Spleen (tissue), 11 donors: ENCODE results near the gene TMTC2. TPM values are rescaled to one million over a fixed set of nuclear protein-coding genes. Genes with fewer than 3 reads are reported as not detected.

Experiments
- DNase-seq: peaks from one replicate; pipeline ENCODE4 v3.0.0-alpha.2; 2020
- H3K27ac ChIP-seq, 8 donors: fragments of 200-600 bp; sonication (generic) in 7 of 8; 1 replicate in 4 of 8; 2 replicates in 4 of 8; pipeline versions ENCODE4 v1.5.0 to v1.8.0; 2016 to 2021; ENCODE audit warnings: inconsistent platforms in 4 of 8, mild to moderate bottlenecking in 4 of 8, moderate library complexity in 1 of 8
- H3K27me3 ChIP-seq, 7 donors: fragments of 200-600 bp; sonication (generic) in 6 of 7; replicated peaks in 1 of 7; 1 replicate in 4 of 7; 2 replicates in 3 of 7; pipeline versions ENCODE4 v1.5.0 to v1.8.0; 2016 to 2021; ENCODE audit warnings: inconsistent platforms in 3 of 7, mild to moderate bottlenecking in 1 of 7
- H3K36me3 ChIP-seq, 6 donors: fragments of 200-600 bp; sonication (generic) in 5 of 6; 1 replicate in 4 of 6; 2 replicates in 2 of 6; pipeline versions ENCODE4 v1.5.0 to v1.8.0; 2016 to 2021; ENCODE audit warnings: inconsistent platforms in 2 of 6
- H3K4me1 ChIP-seq, 6 donors: fragments of 200-600 bp; sonication (generic) in 5 of 6; 1 replicate in 3 of 6; 2 replicates in 3 of 6; pipeline versions ENCODE4 v1.5.0 to v1.8.0; 2016 to 2021; ENCODE audit warnings: inconsistent platforms in 3 of 6
- H3K4me3 ChIP-seq, 8 donors: fragments of 200-600 bp; sonication (generic) in 7 of 8; 1 replicate in 4 of 8; 2 replicates in 4 of 8; pipeline versions ENCODE4 v1.5.0 to v1.8.0; 2016 to 2021; ENCODE audit warnings: inconsistent platforms in 4 of 8, mild to moderate bottlenecking in 4 of 8, moderate library complexity in 2 of 8
- H3K9me3 ChIP-seq, 8 donors: fragments of 200-600 bp; sonication (generic) in 7 of 8; 1 replicate in 4 of 8; 2 replicates in 4 of 8; pipeline versions ENCODE4 v1.5.0 to v1.8.0; 2016 to 2021; ENCODE audit warnings: inconsistent platforms in 4 of 8
- CTCF ChIP-seq, 11 experiments: fragments of 200-600 bp in 7 of 11; fragments of 450-650 bp in 4 of 11; sonication (generic) in 4 of 11; IDR thresholded peaks in 8 of 11; conservative IDR thresholded peaks in 3 of 11; 1 replicate in 7 of 11; 2 replicates in 4 of 11; pipeline versions ENCODE4 v1.4.0 to v1.8.0; 2016 to 2021; ENCODE audit warnings: antibody characterized with exemption in 11 of 11, inconsistent platforms in 4 of 11, mild to moderate bottlenecking in 1 of 11
- POLR2A ChIP-seq, 3 donors: fragments of 450-650 bp; IDR thresholded peaks; one replicate each; pipeline ENCODE4 v1.5.1; 2017; ENCODE audit warnings: antibody characterized with exemption in 3 of 3, mild to moderate bottlenecking in 1 of 3
- POLR2AphosphoS5 ChIP-seq, 3 donors: sonication (generic); formaldehyde crosslinking; IDR thresholded peaks; one replicate each; pipeline ENCODE4 v1.5.1; 2017; ENCODE audit warnings: antibody characterized with exemption in 3 of 3
- WGBS, 5 donors: extraction: QIAGEN DNeasy Blood & Tissue Kit in 3 of 5; methylation state at CpG; one replicate each; pipeline versions ENCODE4 v1.1.5 to v1.1.7; 2013 to 2018; 5-methylcytosine and 5-hydroxymethylcytosine counted together
- intact Hi-C: fragments of 100-400 bp; cut with DNase I; formaldehyde crosslinking; loops from one replicate; pipeline ENCODE4 v1.15.0; 2023; ENCODE audit warnings: low total_unique reads
- polyA plus RNA-seq, 3 donors: library from polyadenylated mRNA; stranded (reverse); fragments of 200-250 nt; gene quantifications; one replicate each; pipeline ENCODE4 v1.2.1, GENCODE V29; 2013
- total RNA-seq, 7 donors: library from RNA; depleted of rRNA in 3 of 7; stranded (reverse); fragments of >200 nt in 3 of 7; fragmentation: NEBNext Ultra II Directional in 4 of 7; extraction: Animal tissue kit (Norgen Biotek cat#: 25700) in 4 of 7; gene quantifications; one replicate each; pipeline versions ENCODE4 v1.1.0 to v1.2.1, GENCODE V29; 2016 to 2021
- donor health status: healthy with polysubstance abuse.
- donor health status: DM: no; HTN: no; CAD: no; lungs with moderate emphysema.
- donor health status: DM: no; HTN: no; CAD: no.
- donor health status: Bipolar disorder and iron deficiency.
- donor health status: healthy.
- donor health status: DM: no; HTN: no; CAD: no.
- donor health status: DM: yes; HTN: yes; CAD: no.

Gene TMTC2
- total and polyA plus RNA-seq, 10 donors = 0.74 to 8.5 (median 4.0) TPM

DNA sequence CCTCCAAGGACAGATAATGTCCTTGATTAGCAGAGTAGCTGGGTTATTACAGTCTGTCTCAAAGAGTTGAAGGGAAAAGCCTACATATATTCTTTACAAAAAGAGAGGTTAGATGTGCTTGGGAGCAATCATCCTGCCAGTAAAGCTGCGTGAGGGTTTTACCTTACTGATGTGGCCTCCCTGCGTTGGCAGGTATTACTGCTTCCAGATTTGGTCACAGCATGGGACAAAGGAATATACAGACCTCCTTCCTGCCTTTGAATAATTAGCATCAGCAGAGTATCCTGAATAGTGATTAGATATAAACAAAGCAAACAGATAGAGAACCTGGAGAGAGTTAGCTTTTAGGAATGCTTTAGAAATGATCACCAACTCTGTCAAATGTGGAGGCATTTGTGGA is 69.6 kb downstream of the TMTC2 start:
- Histone ChIP-seq H3K9me3 (no peaks in the 10 kb centered on the region), H3K27ac (no peak overlapping the region), H3K27me3 (no peaks in the 10 kb centered on the region), H3K36me3 (no peaks in the 10 kb centered on the region), H3K4me1 (no peaks in the 10 kb centered on the region), H3K4me3 (no peak overlapping the region)
- no peak for DNase-seq
- intact Hi-C loops = no loop called here
- 75 to 88% (median 84%) methylated on average over 2 of the region's 2 CpGs for WGBS, 5 donors
- TF ChIP-seq POLR2AphosphoS5 (IDR thresholded peaks at IDR 0.05) (no peak), CTCF (IDR thresholded peaks at IDR 0.05 in 8 of 11, conservative IDR thresholded peaks at IDR 0.05 in 3 of 11) (no peak), POLR2A (IDR thresholded peaks at IDR 0.05) (no peak)

- Histone ChIP-seq H3K36me3 (no peaks in the 10 kb centered on the region), H3K9me3 (no peaks in the 10 kb centered on the region), H3K4me3 (no peak overlapping the region), H3K4me1 (no peaks in the 10 kb centered on the region), H3K27me3 (no peaks in the 10 kb centered on the region), H3K27ac (no peak overlapping the region)
- TF ChIP-seq POLR2AphosphoS5 (IDR thresholded peaks at IDR 0.05) (no peak), CTCF (IDR thresholded peaks at IDR 0.05 in 8 of 11, conservative IDR thresholded peaks at IDR 0.05 in 3 of 11) (no peak), POLR2A (IDR thresholded peaks at IDR 0.05) (no peak)
- intact Hi-C loops = no loop called here
- 78 to 81% (median 80%) methylated on average over 1 of the region's 1 CpG for WGBS, 5 donors
- no peak for DNase-seq
Measured at GRCh38 chr12:82757059-82757458, 70.4 kb downstream of the TMTC2 start.

- whole genome bisulfite sequencing, 5 donors = 79 to 88% (median 86%) methylated on average over 1 of the region's 1 CpG
- Histone ChIP-seq H3K36me3 (no peaks in the 10 kb centered on the region), H3K9me3 (no peaks in the 10 kb centered on the region), H3K27me3 (no peaks in the 10 kb centered on the region), H3K27ac (no peak overlapping the region), H3K4me1 (no peaks in the 10 kb centered on the region), H3K4me3 (no peak overlapping the region)
- no peak for TF ChIP-seq CTCF (IDR thresholded peaks at IDR 0.05 in 8 of 11, conservative IDR thresholded peaks at IDR 0.05 in 3 of 11)
- no peak for TF ChIP-seq POLR2A (IDR thresholded peaks at IDR 0.05)
- TF ChIP-seq POLR2AphosphoS5 (IDR thresholded peaks at IDR 0.05) = no peak
- intact Hi-C loops = no loop called here
- no peak for DNase-seq
Measured at GRCh38 chr12:82757656-82758055, 71.0 kb downstream of the TMTC2 start.

DNA sequence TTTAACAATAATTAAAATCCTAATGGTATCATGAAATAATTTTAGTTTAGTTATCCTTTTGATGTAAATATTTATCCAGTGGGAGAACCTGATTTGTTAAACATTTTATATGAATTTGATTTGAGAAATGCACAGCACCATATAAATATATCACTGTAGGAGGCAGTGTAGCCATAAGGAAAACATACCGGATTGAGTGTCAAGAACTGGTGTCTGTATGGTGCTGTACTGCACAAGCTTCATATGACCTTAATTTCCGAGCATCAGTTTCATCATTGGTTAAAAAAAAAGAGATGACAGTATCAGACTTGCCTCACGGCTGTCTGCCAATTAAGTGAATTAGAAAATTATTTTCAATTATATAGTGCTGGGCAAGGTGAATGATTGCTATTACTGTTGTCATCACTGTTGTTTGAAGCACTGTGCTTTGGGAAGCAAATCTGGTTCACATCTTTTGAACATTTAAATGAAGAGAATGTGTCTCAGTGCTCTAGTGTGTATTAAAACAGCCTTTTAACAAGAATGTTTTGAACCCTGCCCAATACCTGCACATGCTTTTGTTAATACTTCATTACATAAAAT is 72.1 kb downstream of the TMTC2 start:
- intact Hi-C loops = no loop called here
- 84 to 92% (median 89%) methylated on average over 3 of the region's 3 CpGs for WGBS, 5 donors
- no peak overlapping the region for H3K27ac ChIP-seq
- no peaks in the 10 kb centered on the region for H3K4me1 ChIP-seq
- no peak for DNase-seq
- no peaks in the 10 kb centered on the region for H3K9me3 ChIP-seq
- no peaks in the 10 kb centered on the region for H3K36me3 ChIP-seq
- H3K4me3 ChIP-seq = no peak overlapping the region
- H3K27me3 ChIP-seq = no peaks in the 10 kb centered on the region
- TF ChIP-seq POLR2AphosphoS5 (IDR thresholded peaks at IDR 0.05) (no peak), CTCF (IDR thresholded peaks at IDR 0.05 in 8 of 11, conservative IDR thresholded peaks at IDR 0.05 in 3 of 11) (no peak), POLR2A (IDR thresholded peaks at IDR 0.05) (no peak)
